ENCODE data around the gene MAPKAPK3. TPM values are rescaled to one million over a fixed set of nuclear protein-coding genes. Genes with fewer than 3 reads are reported as not detected.
A peak's percentile ranks its signal among the peaks of the same experiment; 100 is the strongest.

Gene MAPKAPK3
- total RNA-seq, 1 donor from 2014 or later, result 19.5 TPM

GRCh38 chr3:50585919-50586762, 30.8 kb upstream of the MAPKAPK3 start:
- ATAC-seq (no peak), DNase-seq (ENCODE audit: low spot score) (no peak)
- intact Hi-C loops (cut with DNase I), result no loop called here

- ATAC-seq (no peak), DNase-seq (ENCODE audit: low spot score) (no peak)
- intact Hi-C loops (cut with DNase I), result no loop called here
Measured at GRCh38 chr3:50586763-50587070, 30.2 kb upstream of the MAPKAPK3 start.

- intact Hi-C loops (cut with DNase I), result no loop called here
- ATAC-seq, result no peak
- no peak for DNase-seq (ENCODE audit: low spot score)
Measured at GRCh38 chr3:50587373-50587772, 29.6 kb upstream of the MAPKAPK3 start.

- no peak for ATAC-seq
- intact Hi-C loops (cut with DNase I), result no loop called here
- no peak for DNase-seq (ENCODE audit: low spot score)
Measured at GRCh38 chr3:50587806-50588758, 28.9 kb upstream of the MAPKAPK3 start.

GRCh38 chr3:50588759-50589433, 28.1 kb upstream of the MAPKAPK3 start:
- intact Hi-C loops (cut with DNase I), result no loop called here
- DNase-seq (ENCODE audit: low spot score) (no peak), ATAC-seq (no peak)

- peak; percentile 9 for ATAC-seq
- intact Hi-C loops (cut with DNase I), result no loop called here
- DNase-seq (ENCODE audit: low spot score), result no peak
Measured at GRCh38 chr3:50591196-50591741, 25.7 kb upstream of the MAPKAPK3 start.

- intact Hi-C loops (cut with DNase I), result no loop called here
- no peak for DNase-seq (ENCODE audit: low spot score)
- peak; percentile 29 for ATAC-seq
Measured at GRCh38 chr3:50592568-50592967, 24.4 kb upstream of the MAPKAPK3 start.

- ATAC-seq (no peak), DNase-seq (ENCODE audit: low spot score) (no peak)
- intact Hi-C loops (cut with DNase I), result no loop called here
Measured at GRCh38 chr3:50594253-50594785, 22.6 kb upstream of the MAPKAPK3 start.

GRCh38 chr3:50599115-50599715, 17.7 kb upstream of the MAPKAPK3 start:
- ATAC-seq (no peak), DNase-seq (ENCODE audit: low spot score) (no peak)
- intact Hi-C loops (cut with DNase I), result no loop called here

- ATAC-seq (no peak), DNase-seq (ENCODE audit: low spot score) (no peak)
- intact Hi-C loops (cut with DNase I), result no loop called here
Measured at GRCh38 chr3:50599716-50600118, 17.2 kb upstream of the MAPKAPK3 start.

- intact Hi-C loops (cut with DNase I), result no loop called here
- ATAC-seq (no peak), DNase-seq (ENCODE audit: low spot score) (no peak)
Measured at GRCh38 chr3:50600141-50600753, 16.7 kb upstream of the MAPKAPK3 start.

- DNase-seq (ENCODE audit: low spot score), result peak; percentile 94
- peak; percentile 90 for ATAC-seq
- intact Hi-C loops (cut with DNase I), result no loop called here
Measured at GRCh38 chr3:50600841-50601591, 15.9 kb upstream of the MAPKAPK3 start.

- ATAC-seq, result no peak
- intact Hi-C loops (cut with DNase I), result no loop called here
Measured at GRCh38 chr3:50602595-50603191, 14.3 kb upstream of the MAPKAPK3 start.

GRCh38 chr3:50603261-50604109, 13.5 kb upstream of the MAPKAPK3 start:
- ATAC-seq (no peak), DNase-seq (ENCODE audit: low spot score) (no peak)
- intact Hi-C loops (cut with DNase I), result no loop called here

More at GRCh38 chr3:50602595-50603191, 14.3 kb upstream of the MAPKAPK3 start:
- no peak for DNase-seq (ENCODE audit: low spot score)

- ATAC-seq, result no peak
- no peak for DNase-seq (ENCODE audit: low spot score)
- intact Hi-C loops (cut with DNase I), result no loop called here
Measured at GRCh38 chr3:50604110-50604621, 12.8 kb upstream of the MAPKAPK3 start.
